GM23338 (cell line): ENCODE results near the gene ACVR2A. TPM values are rescaled to one million over a fixed set of nuclear protein-coding genes. Genes with fewer than 3 reads are reported as not detected.

Experiments used
- ATAC-seq: fragments of 200-7000 bp; cut with Tn5 transposase; 3 replicates; pipeline ENCODE4 v1.9.1; 2020
- DNase-seq: peaks from one replicate; pipeline ENCODE4 v3.0.0-alpha.2; 2015; ENCODE audit warnings: low spot score
- H2AFZ ChIP-seq: fragments of 200-600 bp; sonication (generic); 2 replicates; pipeline ENCODE4 v1.8.0; 2016; ENCODE audit warnings: antibody characterized with exemption, mild to moderate bottlenecking, moderate library complexity
- H3F3A ChIP-seq: fragments of 200-600 bp; sonication (generic); replicated peaks from 2 replicates; pipeline ENCODE4 v1.8.0; 2017; ENCODE audit warnings: antibody characterized with exemption, mixed run types, low read depth
- H3K27ac ChIP-seq: fragments of 200-600 bp; sonication (generic); 2 replicates; pipeline ENCODE4 v1.6.1; 2016; ENCODE audit warnings: low read depth
- H3K27me3 ChIP-seq: fragments of 200-600 bp; sonication (generic); 2 replicates; pipeline ENCODE4 v1.8.0; 2016; ENCODE audit warnings: mild to moderate bottlenecking, mixed run types, moderate library complexity; ENCODE audit not compliant: insufficient read depth
- H3K36me3 ChIP-seq: fragments of 200-600 bp; sonication (generic); 2 replicates; pipeline ENCODE4 v1.8.0; 2016; ENCODE audit warnings: mild to moderate bottlenecking; ENCODE audit not compliant: insufficient read depth
- H3K4me1 ChIP-seq: fragments of 200-600 bp; sonication (generic); 2 replicates; pipeline ENCODE4 v1.8.0; 2016; ENCODE audit warnings: mild to moderate bottlenecking, moderate library complexity; ENCODE audit not compliant: insufficient read depth
- H3K4me2 ChIP-seq: fragments of 200-600 bp; sonication (generic); 2 replicates; pipeline ENCODE4 v1.7.1; 2017; ENCODE audit warnings: mixed run types
- H3K4me3 ChIP-seq: fragments of 200-600 bp; sonication (generic); 2 replicates; pipeline ENCODE4 v1.6.1; 2016; ENCODE audit warnings: mixed run types
- H3K79me2 ChIP-seq: fragments of 200-600 bp; sonication (generic); replicated peaks from 2 replicates; pipeline ENCODE4 v1.8.0; 2017; ENCODE audit warnings: mild to moderate bottlenecking; ENCODE audit not compliant: insufficient read depth
- H3K9me2 ChIP-seq: fragments of 200-600 bp; sonication (generic); 2 replicates; pipeline ENCODE4 v1.8.0; 2017; ENCODE audit not compliant: insufficient read depth
- H4K20me1 ChIP-seq: fragments of 200-600 bp; sonication (generic); replicated peaks from 2 replicates; pipeline ENCODE4 v1.8.0; 2017; ENCODE audit warnings: mild to moderate bottlenecking; ENCODE audit not compliant: insufficient read depth
- H3K27ac Mint-ChIP-seq: 2 replicates; pipeline ENCODE4 v1.8.0; 2020; ENCODE audit warnings: inconsistent platforms, mild to moderate bottlenecking, moderate library complexity, mixed read lengths
- H3K27me3 Mint-ChIP-seq: 3 replicates; pipeline ENCODE4 v1.8.0; 2022; ENCODE audit warnings: low read depth, mild to moderate bottlenecking, moderate library complexity, mixed read lengths, inconsistent platforms; ENCODE audit not compliant: insufficient read depth, poor library complexity
- H3K36me3 Mint-ChIP-seq: 3 replicates; pipeline ENCODE4 v1.8.0; 2021; ENCODE audit warnings: low read depth, mild to moderate bottlenecking, inconsistent platforms, moderate library complexity, mixed read lengths
- H3K4me1 Mint-ChIP-seq: 3 replicates; pipeline ENCODE4 v1.8.0; 2020; ENCODE audit warnings: mild to moderate bottlenecking, inconsistent platforms, mixed read lengths
- H3K4me3 Mint-ChIP-seq: 3 replicates; pipeline ENCODE4 v1.8.0; 2021; ENCODE audit warnings: moderate library complexity, mild to moderate bottlenecking, inconsistent platforms, mixed read lengths
- H3K9me3 Mint-ChIP-seq: 3 replicates; pipeline ENCODE4 v1.8.0; 2020; ENCODE audit warnings: moderate library complexity, mild to moderate bottlenecking, inconsistent platforms, mixed read lengths
- CREB1 ChIP-seq: fragments of 250-450 bp; sonication (Bioruptor Pico); IDR thresholded peaks from 2 replicates; pipeline ENCODE4 v1.5.0; 2020; ENCODE audit warnings: low read depth, mild to moderate bottlenecking, moderate library complexity
- EZH2 ChIP-seq: fragments of 200-600 bp; sonication (generic); IDR thresholded peaks from one replicate; pipeline ENCODE4 v1.8.0; 2017; ENCODE audit warnings: antibody characterized with exemption, mild to moderate bottlenecking, low read depth; ENCODE audit not compliant: unreplicated experiment
- EZH2phosphoT487 ChIP-seq: fragments of 200-600 bp; sonication (generic); IDR thresholded peaks from one replicate; pipeline ENCODE4 v1.8.1; 2018; ENCODE audit warnings: antibody characterized with exemption; ENCODE audit not compliant: unreplicated experiment
- JUNB ChIP-seq: IDR thresholded peaks from one replicate; pipeline ENCODE4 v1.6.1; 2016; ENCODE audit warnings: antibody characterized with exemption; ENCODE audit not compliant: unreplicated experiment
- NANOG ChIP-seq: IDR thresholded peaks from 2 replicates; pipeline ENCODE4 v1.6.1; 2016; ENCODE audit warnings: antibody characterized with exemption, borderline replicate concordance
- POLR2AphosphoS5 ChIP-seq: IDR thresholded peaks from 2 replicates; pipeline ENCODE4 v1.6.1; 2016; ENCODE audit warnings: antibody characterized with exemption, low read depth
- STAT1 ChIP-seq: IDR thresholded peaks from one replicate; pipeline ENCODE4 v1.6.1; 2016; ENCODE audit warnings: antibody characterized with exemption; ENCODE audit not compliant: unreplicated experiment
- ZNF114 ChIP-seq: fragments of 250-450 bp; sonication (Bioruptor Pico); IDR thresholded peaks from 2 replicates; pipeline ENCODE4 v1.5.0; 2020; ENCODE audit warnings: mild to moderate bottlenecking, moderate library complexity
- ZNF331 ChIP-seq: fragments of 250-450 bp; sonication (Bioruptor Pico); IDR thresholded peaks from 2 replicates; pipeline ENCODE4 v1.5.0; 2020; ENCODE audit warnings: low read depth, mild to moderate bottlenecking, moderate library complexity
- ZNF462 ChIP-seq: fragments of 250-450 bp; sonication (Bioruptor Pico); IDR thresholded peaks from 2 replicates; pipeline ENCODE4 v1.5.0; 2020; ENCODE audit warnings: mild to moderate bottlenecking, moderate library complexity
- polyA plus RNA-seq: library from polyadenylated mRNA; unstranded; fragments of >200 nt; fragmentation: Nextera tagmentation; extraction: Ambion mirVana; gene quantifications from 2 replicates; pipeline ENCODE4 v1.2.1, GENCODE V29; 2016
- total RNA-seq: library from RNA; depleted of rRNA; stranded (reverse); fragments of >200 nt; shearing (Covaris generic); gene quantifications from 2 replicates; pipeline ENCODE4 v1.2.3, GENCODE V29; 2014

ACVR2A gene
- total and polyA plus RNA-seq, 2 experiments from 2014 or later, result 11.8 to 15.6 TPM

- no peak for TF ChIP-seq ZNF462 (CRISPR knock-in tag)
- TF ChIP-seq ZNF114 (CRISPR knock-in tag), result no peak
- no peak for TF ChIP-seq STAT1
Measured at GRCh38 chr2:147865560-147865959, 20.7 kb downstream of the ACVR2A start (continued).

- H3K27ac Mint-ChIP-seq, result no peak overlapping the region
- no peak overlapping the region for H2AFZ ChIP-seq
- H3K79me2 ChIP-seq, result peaks cover 99% of the 10 kb centered on the region
- no peak for DNase-seq
- 0 out of 2 replicates have a peak, but pooled peaks cover 5% of the 10 kb centered on the region for H3K9me2 ChIP-seq
- H4K20me1 ChIP-seq, result peaks cover 18% of the 10 kb centered on the region; the same call in 1 of the 2 replicates
- ATAC-seq, result no peak
- H3K36me3 ChIP-seq, result no peaks in the 10 kb centered on the region
- H3K4me2 ChIP-seq, result no peak overlapping the region
- peaks cover 43% of the 10 kb centered on the region for H3K4me1 ChIP-seq
- no peaks in the 10 kb centered on the region for H3K27me3 ChIP-seq
- H3K27ac ChIP-seq, result no peak overlapping the region
- peaks cover 34% of the 10 kb centered on the region for H3K4me1 Mint-ChIP-seq
- no peaks in the 10 kb centered on the region for H3K36me3 Mint-ChIP-seq
- H3F3A ChIP-seq, result no peaks in the 10 kb centered on the region
- H3K4me3 ChIP-seq, result no peak overlapping the region
- H3K27me3 Mint-ChIP-seq, result no peaks in the 10 kb centered on the region
- no peaks in the 10 kb centered on the region for H3K9me3 Mint-ChIP-seq
- H3K4me3 Mint-ChIP-seq, result no peak overlapping the region
- TF ChIP-seq NANOG (no peak), CREB1 (no peak), ZNF462 (CRISPR knock-in tag) (no peak), EZH2 (no peak), ZNF114 (CRISPR knock-in tag) (no peak), JUNB (no peak), STAT1 (no peak), POLR2AphosphoS5 (no peak), EZH2phosphoT487 (no peak), ZNF331 (no peak)
Measured at GRCh38 chr2:147867050-147867449, 22.2 kb downstream of the ACVR2A start.
